HG03460 (cell line): ENCODE measurements around the gene LYSMD3.
A peak's percentile ranks its signal among the peaks of the same experiment; 100 is the strongest.

ENCODE experiments used
- ATAC-seq: cut with Tn5 transposase; IDR thresholded peaks from one replicate; pipeline ENCODE4 v1.9.1; 2021; ENCODE audit not compliant: unreplicated experiment

Gene LYSMD3

DNA sequence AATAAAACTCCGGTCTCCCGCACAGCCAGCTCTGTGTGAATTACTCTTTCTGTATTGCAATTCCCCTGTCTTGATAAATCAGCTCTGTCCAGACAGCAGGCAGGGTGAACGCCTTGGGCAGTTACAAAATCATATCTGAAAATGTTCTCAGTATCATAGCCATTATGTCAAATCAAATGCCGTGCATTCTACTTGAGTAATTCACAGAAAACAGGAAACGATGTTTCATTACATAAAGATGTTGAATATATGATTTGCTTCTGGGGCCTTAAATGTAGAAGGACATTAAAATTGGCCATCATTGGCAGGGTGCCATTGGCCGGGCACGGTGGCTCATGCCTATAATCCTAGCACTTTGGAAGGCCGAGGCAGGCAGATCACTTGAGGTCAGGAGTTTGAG, 46.2 kb downstream of the LYSMD3 start:
- ATAC-seq: no peak

DNA sequence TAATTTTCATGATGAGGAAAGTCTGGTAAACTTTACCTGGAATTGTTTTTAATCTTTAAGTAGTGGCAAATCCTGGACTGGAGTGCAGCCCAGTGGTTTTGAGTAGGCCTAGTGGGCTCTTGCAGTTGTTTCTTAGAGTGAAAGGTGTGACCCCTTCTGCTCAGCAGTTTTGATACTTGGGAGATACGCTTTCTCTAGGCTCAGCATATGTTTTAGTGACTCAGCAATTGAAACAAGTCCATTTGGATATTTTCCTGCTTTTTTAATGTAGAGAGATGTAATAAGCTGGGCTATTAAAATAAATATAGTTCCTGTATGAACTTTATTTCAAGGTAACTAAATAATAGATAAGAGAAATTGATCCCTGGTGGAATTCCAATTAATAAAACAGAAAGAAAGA, 48.7 kb downstream of the LYSMD3 start:
- no peak for ATAC-seq

DNA sequence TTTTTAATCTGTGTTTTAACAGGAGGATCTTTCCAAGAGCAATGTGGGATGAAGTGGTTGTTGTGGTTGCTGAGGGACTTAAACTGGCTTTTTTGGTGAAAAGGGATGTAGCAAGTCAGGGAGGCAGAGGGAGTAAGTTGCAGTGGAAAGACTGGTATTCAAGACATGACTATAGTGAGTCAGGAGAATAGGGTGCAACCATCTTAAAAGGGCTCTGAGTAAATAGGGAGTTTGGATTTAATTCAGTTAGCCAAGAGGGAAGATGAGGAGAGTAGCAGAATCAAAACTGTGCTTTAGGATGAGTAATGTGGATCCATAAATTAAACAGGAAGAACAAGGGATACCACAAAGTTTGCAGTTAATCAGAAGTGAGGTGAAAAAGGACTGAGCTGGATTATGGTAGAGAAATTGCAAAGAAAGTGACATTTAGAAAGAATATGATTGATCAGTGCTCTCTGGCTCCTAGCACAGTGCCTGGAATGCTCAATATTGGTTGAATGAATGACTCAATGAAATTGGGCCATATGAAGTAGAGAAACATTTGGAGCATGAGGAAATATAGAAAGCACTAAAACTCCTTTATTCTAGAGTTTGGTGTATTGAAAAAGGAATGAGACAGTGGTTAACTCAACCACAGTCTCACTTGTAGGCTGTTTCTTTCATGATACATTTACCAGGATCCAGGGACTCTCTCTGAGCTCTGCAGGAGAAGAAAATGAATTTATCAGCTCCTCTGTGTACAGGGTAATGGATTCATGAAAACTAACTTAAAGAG, 49.6 kb downstream of the LYSMD3 start:
- ATAC-seq: no peak

DNA sequence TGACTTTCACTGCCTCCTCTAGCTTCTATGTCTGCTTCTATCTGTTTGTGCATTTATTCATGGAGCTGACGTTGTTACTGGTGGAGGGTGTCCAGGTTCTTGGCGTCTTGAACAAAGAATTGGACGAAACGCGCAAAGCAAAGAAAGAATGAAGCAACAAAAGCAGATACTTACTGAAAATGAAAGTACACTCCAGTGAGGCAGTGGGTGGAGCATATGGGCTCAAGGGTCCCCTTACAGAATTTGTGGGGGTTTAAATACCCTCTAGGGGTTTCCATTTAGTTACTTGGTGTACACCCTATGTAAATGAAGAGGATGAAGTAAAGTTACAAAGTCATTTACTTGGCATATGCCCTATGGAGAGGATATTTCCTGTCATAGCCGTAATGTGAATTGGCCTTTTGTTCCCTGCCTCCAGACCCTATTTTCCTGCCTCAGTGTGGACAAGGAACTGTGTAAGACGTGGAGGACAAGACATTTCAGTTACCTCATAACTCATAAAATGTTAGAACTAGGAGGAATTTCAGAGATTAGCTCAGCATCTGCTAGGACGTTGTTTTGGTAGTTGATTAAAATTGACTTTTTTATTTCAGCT, 51.7 kb downstream of the LYSMD3 start:
- ATAC-seq: no peak

DNA sequence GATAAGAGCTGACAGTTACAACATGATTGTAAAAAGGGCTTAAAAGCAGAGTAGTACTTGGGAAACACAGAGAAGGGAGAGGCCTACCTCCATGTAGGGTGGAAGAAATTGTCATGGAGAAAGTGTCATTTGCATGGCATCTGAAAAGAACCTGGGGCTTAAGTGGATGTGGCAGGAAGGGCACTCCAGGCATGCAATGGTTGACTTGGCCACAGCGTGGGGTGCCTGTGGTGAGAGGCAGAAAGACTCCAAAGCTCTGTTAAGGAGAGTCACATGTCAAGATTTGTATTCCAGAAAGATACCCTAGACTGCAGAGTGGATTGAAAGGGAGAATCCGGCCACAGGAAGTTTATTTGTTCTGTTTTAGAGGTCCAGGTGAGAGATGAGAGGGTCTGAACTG, 52.3 kb downstream of the LYSMD3 start:
- no peak for ATAC-seq

DNA sequence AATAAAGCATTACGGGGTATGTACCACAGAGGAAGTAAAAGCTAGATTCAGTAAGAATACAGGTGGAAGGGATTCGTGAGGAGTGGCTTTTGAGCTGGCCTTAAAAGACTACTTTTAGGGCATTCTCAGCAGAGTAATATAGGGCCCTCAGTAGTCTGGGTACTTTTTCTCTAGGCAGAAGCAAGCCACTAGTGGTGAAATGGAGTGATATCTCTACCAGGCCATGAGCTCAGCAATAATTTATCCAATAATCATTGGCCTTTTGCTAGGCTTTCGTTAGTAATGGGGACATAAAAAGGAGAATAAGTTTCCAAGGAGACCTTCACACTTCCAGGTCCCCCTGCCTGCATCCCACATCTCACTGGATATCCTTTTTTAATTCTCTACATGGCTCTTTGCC, 53.0 kb downstream of the LYSMD3 start:
- no peak for ATAC-seq

DNA sequence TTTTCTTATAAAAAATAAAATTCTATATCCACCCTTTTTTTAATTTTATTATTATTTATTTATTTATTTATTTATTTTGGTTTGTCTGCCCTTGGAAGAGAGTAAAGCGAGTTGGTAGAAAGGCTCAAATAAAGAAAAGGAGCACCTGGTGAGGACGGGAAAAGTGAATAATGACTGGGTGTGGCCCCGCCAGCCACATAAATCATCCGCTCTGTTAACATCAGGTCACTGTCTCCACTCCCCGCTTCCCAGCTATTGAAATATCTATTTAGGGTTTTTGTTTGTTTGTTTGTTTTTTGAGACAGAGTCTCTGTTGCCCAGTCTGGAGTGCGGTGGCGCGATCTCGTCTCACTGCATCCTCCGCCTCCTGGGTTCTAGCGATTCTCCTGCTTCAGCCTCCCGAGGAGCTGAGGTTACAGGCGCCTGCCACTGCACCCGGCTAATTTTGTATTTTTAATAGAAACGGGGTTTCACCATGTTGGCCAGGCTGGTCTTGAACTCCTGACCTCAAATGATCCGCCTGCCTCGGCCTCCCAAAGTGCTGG, 53.9 kb downstream of the LYSMD3 start:
- ATAC-seq: no peak

DNA sequence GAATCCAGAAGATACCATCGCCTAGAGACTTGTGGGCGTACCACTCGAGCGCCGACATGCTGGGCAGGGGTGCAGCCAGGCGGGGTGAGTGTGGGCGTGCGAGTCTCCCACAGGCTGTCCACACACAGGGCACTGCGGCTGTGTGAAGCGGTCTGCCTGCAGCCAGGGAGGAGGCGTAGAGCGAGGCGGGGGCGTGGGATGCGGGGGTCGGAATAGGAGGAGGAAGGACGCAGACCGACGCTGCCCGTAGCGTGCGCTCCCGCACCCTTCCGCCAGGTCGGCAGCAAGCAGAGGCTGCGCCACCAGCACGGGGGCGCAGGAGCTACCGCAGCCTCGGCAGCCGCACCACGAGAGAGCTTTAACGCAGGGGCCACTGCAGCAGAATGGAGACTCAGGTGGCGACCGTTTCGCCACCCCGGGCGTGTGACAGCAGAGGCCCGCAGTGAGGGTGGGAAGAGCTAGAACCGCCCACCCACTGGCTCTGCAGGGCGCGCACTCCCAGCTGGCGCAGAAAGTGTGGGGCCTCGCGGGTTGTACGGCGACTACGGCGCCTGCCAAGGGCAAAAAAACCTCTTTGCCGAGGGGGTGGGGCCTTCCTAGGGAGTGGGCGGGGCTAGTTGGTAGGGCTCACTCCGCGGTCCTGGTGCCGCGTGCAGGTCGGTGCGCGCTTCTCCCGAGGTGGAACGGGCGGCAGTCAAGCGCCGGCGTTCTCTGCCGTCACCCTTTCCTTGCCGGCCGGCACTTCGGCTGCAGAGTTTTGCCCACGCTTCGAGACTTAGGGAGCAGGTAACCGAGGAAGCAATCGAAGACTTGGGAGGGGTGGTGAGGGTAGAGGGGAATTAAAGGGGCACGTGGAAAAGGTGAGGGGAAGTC, 54.9 kb downstream of the LYSMD3 start, which contains the start of the genes MBLAC2 and POLR3G:
Gene MBLAC2, minus strand, starts transcription at position 537 of the 873 bp plus-strand sequence. Its CDS starts 479 bp downstream, at position 58.
Gene POLR3G, plus strand, starts transcription at position 630 of the 873 bp plus-strand sequence. CDS start 10,704 bp downstream, outside the sequence.
- peak; percentile 84 for ATAC-seq

DNA sequence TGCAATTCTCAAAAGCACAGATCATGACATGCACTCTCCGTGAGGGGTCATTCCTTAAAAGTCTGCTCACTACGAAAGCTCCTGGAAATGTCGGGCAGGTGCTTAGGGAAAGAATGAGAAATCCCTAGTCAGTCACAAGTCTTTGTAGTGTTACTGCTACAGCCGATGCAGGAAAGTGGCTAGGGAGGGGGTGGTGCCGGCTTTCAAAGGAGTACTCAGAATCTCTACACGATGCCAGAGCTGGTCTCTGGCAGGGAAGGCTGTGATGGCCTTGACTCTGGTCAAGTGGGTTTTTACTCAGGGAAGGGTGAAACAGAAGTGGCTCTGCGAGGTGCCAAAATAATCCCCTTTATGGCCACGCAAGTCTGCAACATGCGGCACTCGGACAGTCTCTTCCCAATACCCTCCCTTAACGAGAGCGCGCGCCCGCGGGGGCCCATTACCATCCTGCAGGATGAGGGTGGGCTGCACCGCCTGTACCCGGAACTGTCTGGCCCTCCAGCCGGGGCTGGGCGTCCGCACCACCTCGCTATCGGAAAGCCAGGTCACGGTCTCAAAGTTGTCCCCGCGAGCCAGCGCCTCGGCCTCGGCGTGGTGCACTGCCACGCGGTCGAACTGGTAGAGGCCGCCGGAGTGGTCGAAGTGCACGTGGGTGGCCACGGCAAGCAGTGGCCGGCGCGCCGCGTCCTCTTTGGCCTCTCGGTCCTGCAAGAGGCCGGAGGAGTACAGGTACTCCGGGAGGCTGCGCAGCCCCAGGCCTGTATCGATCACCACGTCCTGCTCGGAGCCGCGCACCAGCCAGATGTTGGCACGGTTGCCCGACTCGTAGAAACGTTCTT, 55.8 kb downstream of the LYSMD3 start:
- peak; percentile 14 for ATAC-seq

DNA sequence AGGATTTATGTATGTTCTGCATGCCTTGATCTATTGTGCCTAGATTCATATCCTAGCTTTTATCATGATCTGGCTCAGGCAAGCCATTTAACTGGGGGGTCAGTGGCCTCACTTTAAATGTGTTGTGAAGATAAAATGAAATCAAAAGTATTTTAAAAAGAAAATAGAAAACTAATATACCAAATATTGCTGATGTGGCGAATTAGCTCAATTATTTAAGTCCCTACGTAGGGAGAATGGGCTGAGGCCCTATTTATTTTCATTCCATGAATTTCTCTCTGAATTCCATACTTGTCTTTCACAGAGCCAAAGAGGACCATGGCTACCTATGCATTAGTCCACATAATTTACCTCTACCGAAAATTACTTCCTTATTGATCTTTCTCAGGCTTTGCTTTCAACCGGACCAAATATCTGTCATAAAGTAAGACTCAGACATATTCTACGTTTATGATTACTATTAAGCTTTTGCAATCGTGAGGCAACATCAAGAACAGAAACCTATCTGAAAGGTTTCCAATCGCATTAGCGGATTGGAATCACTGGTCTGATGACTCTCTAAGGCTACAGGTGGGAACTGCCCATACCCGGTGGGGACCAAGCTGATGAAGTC, 56.5 kb downstream of the LYSMD3 start:
- ATAC-seq: no peak
